ENCODE measurements around the gene LRMDA.

LRMDA gene

GRCh38 chr10:75852851-75853484 lies 421.5 kb downstream of the LRMDA start:
- peak; percentile 5 for DNase-seq

DNA sequence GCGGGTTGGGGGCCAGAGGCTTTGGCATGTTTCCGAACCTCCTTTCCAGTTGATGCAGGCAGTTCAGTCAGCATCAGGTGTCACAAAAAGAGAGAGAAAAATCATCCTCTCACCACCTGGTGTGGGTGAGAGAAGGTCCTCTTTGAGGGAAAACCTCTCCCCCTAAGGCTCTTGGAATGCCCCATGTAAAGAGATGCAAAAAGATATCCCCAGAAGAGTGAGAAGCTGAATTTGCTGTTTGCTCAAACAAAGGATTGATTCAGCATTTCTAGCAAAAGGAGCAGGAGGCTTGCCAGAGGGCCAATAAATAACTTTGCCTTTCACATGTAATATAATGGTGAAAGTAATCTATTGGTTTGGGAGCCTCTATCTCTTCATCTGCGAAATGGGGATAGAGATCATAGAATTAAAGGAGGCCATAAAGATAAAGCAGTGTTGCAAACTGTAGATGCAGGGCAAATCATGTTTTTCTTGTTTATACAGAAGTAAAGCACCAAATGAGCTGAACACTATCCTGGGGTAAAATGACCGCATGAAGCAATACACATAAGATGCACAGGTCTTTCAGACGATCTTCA lies 425.9 kb downstream of the LRMDA start:
- no peak for DNase-seq

DNA sequence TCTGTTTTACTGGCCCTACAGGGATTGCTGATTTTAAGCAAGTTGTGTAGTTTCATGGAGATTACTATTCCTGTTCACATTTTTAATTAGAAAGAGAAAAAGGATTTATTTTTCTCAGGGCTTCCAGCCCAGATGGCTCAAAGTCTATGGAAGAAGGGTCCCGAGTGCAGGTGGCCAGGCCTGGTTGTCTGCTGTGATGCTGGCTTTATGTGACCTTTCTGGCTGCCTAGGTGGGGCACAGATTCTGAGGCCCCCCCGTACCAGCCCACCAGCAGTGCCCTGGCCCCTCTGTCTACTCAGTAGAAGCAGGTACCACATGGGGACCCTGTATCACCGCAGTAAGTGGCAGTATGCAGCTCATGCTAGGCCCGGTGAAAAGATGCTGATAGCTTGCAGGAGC lies 426.5 kb downstream of the LRMDA start:
- DNase-seq, result no peak

DNA sequence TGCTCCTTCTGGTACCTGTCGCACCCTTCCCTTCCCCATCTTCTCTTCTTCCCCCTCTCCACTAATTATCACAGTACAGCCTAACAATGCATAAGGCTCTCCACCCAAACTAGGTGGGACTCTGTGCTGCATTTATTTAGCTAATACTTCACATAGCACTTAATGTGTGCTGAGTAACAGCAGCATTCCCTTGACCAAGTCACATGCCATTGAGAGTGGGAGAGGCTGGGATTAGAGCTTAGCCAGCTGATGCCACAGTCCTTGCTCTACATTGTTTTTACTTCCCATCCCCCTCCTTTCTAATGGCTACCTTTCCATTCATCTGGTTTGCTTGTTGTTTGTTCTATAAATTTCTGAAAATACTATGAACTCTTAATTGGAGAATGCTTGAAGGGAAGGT lies 426.9 kb downstream of the LRMDA start:
- DNase-seq, result no peak

DNA sequence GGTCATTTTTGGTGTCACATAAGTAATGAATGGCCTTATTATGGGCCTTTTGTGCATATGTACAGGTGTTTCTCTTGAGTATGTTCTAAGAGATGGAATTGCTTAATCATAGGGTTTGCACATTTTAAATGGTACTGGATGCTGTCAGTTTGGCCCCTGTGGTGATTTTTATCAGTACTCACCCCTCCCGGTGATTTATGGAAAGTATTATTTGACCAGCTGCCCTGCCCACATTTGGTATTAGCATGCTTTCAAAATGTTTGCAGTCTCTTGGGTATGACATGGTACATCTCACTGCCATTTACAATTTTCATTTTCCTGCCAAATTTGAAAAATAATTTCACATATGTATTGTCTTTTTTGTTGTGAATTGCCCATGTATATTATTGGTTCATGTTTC lies 427.7 kb downstream of the LRMDA start:
- DNase-seq, result no peak

DNA sequence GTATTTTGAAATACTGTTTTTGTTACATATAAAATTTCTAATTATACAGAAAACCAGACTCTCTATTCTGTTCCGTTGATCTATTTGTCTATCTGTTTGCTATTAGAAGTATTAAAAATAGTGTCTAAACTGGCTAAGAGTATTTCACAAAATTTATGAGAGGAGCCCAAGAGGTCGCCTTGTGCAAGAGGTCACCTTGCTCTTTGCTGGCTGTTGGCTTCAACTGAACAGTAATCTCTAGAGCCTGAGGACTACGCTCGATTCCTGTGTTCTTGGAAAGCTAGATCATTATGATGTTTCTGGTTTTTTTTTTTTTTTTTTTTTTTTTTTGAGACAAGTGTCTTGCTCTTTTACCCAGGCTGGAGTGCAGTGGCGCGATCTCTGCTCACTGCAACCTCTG lies 428.6 kb downstream of the LRMDA start:
- no peak for DNase-seq

GRCh38 chr10:75861582-75861981 lies 430.2 kb downstream of the LRMDA start:
- DNase-seq, result peak; percentile 31

DNA sequence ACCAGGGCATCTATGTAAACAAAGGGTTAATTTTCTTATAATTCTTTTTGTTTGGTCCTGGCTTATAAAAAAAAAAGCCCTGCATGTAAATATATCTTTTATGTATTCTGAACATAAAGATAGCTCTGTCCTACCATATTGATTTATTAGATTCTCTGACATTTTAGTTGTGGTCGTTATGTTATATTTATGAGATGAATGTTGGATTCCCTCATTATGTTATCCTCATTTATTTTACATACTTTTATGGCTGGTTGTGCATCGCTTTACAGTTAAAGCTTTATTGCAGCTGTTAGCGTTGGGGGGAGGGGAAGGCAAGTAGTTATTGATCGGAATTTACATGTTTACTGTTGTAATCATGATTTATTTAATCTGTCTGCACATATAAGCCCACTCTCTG lies 431.5 kb downstream of the LRMDA start:
- no peak for DNase-seq

DNA sequence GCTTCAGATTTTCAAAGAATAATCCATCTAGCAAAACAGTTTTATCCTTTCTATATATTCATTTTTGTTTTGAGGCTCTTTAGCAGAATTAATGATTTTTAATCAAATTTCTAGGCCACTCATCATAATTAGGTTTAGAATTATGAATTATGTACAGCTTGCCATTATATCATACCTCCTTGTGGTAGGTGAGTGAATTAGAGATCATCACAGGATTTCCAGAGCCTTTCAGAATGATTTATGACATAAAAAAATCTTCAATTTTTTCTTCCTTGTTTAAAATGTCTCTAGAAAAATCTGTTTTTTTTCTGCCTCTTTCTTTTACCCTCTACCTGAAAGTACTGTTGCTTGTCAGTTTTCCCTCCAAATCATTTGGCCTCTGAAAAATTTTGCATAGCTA lies 433.3 kb downstream of the LRMDA start:
- no peak for DNase-seq

DNA sequence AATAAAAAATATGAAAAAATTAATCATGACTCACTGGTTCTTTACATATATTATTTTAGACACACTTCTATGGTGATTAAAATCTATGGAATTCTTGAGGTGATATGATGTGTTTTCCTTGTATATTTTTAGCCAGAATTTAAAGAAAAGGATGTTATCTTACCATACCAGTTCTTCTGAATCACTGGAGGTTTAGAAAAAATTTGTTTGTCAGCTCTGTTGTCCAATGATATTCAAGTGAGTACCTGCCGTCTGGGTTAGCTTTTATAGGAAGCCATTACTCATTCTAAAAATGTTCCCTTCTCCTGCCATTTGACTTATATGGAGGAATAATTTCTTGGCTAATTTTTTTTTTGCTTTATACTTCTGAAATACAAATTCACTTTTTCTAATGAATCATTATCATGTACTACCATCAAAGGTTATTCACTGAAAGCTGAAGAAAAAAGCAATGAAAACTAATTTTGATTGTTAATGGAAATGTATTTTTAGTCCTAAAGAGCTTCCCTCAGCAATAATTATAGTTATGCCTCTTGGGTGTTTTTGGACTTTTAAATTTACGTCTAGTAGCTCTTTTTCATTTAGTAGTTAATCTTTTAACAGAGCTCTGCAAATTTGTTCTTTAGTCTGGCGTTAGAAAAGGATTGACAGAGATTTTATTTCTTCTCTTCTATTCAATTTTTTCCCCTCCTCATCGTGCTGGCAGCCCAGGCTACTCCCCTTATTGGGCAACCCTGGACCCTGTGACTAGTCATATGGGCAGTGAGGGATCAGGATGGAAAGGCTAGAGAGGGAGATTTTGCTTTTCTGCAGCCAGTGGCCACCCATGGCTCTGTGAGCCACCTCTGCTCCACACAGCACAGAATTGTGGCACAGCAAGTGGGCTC lies 434.2 kb downstream of the LRMDA start:
- DNase-seq, result no peak

- DNase-seq, result no peak
These were observed 434.8 kb downstream of the LRMDA start for GRCh38 chr10:75866300-75866625.

- no peak for DNase-seq
These were observed 435.3 kb downstream of the LRMDA start for GRCh38 chr10:75866731-75867130.

DNA sequence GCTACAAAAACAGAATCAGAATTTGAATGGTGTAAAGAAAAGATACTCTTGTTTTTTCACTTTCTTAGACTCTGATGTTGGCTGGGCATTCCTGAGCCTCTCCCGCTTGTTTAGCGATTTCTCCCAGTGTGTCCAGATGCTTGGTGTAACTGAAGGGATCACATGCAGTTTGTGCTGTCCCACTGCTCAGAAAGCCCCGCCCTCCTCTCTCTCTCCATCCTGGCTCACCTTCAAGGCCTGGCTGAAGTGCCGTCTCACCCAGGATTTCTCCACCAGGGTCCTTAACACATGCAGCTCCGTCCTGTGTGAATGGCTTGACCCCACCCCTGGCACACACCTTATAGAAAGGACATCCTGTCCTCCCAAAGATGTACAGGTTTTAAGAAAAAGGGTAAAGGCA lies 437.1 kb downstream of the LRMDA start:
- DNase-seq, result no peak

GRCh38 chr10:75870039-75870645 lies 438.7 kb downstream of the LRMDA start:
- DNase-seq, result no peak

DNA sequence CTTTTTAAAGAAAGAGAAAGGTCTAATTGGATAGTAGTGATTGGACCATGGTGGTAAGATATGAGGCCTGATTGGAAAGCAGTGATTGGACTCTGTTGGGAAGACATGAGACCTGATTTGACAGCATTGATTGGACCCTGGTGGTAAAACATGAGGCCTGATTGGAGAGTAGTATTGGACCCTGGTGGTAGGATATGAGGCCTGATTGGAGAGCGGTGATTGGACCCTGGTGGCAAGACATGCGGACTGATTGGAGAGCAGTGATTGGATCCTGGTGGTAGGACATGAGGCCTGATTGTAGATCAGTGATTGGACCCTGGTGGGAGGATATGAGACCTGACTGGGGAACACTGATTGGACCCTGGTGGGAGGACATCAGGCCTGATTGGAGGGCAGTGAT lies 444.3 kb downstream of the LRMDA start:
- DNase-seq, result no peak

- DNase-seq, result no peak
These were observed 445.3 kb downstream of the LRMDA start for GRCh38 chr10:75876710-75877109.

DNA sequence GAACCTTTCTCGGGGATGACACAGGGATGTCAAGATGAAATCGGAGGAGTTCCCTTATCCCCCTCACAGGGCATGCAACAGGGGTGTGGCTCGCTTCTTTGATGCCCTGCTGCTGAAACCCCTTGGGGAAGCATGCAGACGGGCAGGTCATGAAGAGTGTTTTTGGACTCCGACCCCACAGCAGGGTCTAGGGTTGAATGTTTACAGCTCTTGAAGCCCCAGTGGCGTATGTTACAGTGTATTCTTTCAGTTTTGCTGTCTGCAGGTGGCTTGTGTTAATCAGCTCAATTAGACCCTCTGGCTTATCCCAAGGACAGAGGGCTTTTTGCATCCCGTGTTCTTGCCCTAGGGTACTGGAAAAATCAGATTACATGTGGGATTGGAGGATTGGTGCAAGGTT lies 446.5 kb downstream of the LRMDA start:
- no peak for DNase-seq

GRCh38 chr10:75878586-75878985 lies 447.2 kb downstream of the LRMDA start:
- no peak for DNase-seq

- DNase-seq, result no peak
These were observed 448.8 kb downstream of the LRMDA start for GRCh38 chr10:75880031-75880775.

DNA sequence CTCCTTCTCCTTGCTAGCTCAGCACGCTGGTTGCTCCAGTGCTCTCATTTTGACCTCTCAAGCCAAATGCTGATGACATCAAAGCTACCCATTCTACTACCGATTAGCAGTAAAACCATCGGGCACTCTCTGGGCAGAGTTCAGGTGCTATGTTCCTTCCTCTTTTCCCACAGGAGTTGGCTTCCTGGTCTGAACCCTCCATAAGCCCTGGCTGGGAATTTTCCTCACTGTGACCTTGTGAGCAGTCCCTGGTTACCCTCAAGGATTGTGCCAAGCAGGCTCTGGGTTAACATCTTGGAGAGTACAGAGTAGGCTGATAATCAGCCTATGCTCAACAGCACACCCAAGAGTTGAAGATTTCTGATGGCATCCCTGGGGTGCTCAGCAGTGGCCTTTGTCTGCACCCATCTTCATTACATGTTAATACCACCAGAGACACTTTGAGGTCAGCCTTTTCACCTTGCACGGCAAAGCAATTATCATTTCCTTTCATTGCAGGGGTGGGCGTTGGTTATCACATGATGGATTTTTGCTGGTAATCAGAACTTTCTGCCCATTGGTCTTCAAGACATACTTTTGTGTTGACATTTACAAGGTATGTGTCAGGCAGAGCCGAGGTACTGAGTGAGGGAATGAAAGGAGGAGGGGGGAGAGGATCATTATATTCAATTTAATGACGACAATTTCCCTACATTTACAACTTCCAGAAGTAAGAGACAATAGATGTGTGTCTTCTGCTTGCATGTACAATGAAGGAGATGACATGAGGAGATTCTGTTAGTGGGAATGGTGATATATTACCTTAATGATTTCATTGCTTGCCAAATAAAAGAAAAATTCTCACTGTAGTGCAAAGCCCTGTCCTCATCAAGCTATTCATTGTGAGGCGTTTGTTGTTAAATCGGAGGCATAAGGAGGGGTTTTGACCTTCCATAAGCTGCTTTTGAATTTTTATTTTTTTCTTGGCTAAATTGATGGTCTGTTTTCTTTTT lies 452.0 kb downstream of the LRMDA start:
- DNase-seq, result no peak

DNA sequence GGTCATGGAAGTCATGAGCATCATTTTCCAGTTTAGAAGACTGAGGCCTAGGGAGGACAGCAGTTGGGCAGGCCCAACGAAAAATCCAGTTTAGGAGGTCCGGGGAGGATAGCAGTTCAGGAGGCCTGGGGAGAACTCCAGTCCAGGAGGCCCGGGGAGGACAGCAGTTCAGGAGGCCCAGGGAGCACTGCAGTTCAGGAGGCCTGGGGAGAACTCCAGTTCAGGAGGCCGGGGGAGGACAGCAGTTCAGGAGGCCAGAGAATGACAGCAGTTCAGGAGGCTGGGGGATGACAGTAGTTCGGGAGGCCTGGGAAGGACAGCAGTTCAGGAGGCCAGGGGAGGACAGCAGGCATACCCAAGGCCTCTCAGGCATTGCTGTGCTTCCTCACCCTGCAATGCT lies 453.4 kb downstream of the LRMDA start:
- DNase-seq, result no peak

DNA sequence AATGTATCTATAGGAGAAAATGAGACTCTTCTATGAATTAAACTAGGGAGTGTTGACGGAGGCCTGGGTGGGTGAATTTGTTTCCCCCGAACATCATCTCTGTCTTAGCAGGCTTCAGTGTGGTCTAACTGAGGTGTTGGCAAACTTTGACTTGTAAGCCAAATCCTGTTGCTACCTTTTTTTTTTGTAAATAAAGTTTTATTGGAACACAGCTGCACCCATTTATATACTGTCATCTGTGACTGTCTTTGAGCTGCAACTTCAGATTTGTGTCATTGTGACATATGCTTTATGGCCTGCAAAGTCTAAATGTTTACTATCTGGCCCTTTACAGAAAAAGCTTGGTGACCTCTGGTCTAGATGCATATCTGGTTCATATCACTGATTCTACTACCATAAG lies 455.9 kb downstream of the LRMDA start:
- no peak for DNase-seq

Measured in hematopoietic multipotent progenitor cell treated with erythropoietin and hydrocortisone succinate and interleukin-3 and kit ligand, for 4 days (in vitro differentiated cells).